ENCODE results near the gene MBIP. TPM values are rescaled to one million over a fixed set of nuclear protein-coding genes. Genes with fewer than 3 reads are reported as not detected.

MBIP gene
- total and polyA plus RNA-seq, 5 donors: 11.3 to 14.0 (median 12.4) TPM

DNA sequence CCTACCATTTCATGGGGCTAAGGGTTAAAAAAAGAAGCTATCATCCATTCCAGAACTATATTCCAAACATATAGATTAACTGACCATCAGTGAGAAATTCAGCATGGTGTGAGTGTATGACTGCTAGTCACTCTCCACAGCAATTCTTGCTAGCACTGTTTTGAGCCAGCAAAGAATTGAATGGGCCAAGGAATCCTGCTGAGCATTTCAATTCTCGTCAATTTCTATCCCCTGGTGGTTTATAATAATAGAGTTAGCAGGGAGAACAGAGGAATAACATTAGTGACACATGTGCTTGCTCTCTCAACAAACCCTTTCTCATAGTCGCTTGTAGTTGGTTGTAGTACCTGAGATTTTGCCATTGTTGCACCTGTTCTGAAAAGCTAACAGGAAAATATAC is 7.2 kb downstream of the MBIP start:
- H3K27me3 ChIP-seq (ENCODE audit: control insufficient read depth, insufficient read depth): no peaks in the 10 kb centered on the region
- WGBS: 76% methylated on average over 2 of the region's 2 CpGs
- intact Hi-C loops (cut with DNase I): no loop called here
- no peaks in the 10 kb centered on the region for H3K9me3 ChIP-seq (ENCODE audit: control insufficient read depth, low read length)
- ATAC-seq: no peak
- H3K27ac ChIP-seq (ENCODE audit: low read length): no peak overlapping the region
- DNase-seq: no peak
- peaks cover 1% of the 10 kb centered on the region for H3K4me1 ChIP-seq (ENCODE audit: control insufficient read depth, insufficient read depth, low read length)
- H3K4me3 ChIP-seq (ENCODE audit: low read length): no peak overlapping the region

DNA sequence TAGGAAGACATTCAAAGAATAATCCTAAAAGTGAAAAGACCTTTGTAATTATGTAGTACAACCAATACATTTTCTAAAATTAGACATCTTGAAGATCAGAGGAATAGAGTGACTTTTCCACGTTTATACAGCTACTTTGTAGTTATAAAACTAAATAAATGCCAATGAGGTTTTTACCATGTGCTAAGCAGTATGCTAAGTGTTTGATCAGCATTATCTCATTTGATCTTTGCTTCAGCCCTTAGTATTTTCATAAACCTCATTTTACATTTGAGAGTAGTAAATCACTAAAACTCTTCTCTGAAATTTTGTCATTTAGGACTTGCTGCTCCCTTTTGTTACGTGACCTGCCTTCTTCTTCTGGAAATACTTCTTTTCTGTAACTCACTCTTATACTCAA is 13.6 kb downstream of the MBIP start:
- no peak overlapping the region for H3K4me3 ChIP-seq (ENCODE audit: low read length)
- intact Hi-C loops (cut with DNase I): no loop called here
- DNase-seq: no peak
- H3K27ac ChIP-seq (ENCODE audit: low read length): no peak overlapping the region
- 95% methylated on average over 2 of the region's 2 CpGs for WGBS
- no peaks in the 10 kb centered on the region for H3K9me3 ChIP-seq (ENCODE audit: control insufficient read depth, low read length)
- no peaks in the 10 kb centered on the region for H3K4me1 ChIP-seq (ENCODE audit: control insufficient read depth, insufficient read depth, low read length)
- no peak for ATAC-seq
- H3K27me3 ChIP-seq (ENCODE audit: control insufficient read depth, insufficient read depth): no peaks in the 10 kb centered on the region

DNA sequence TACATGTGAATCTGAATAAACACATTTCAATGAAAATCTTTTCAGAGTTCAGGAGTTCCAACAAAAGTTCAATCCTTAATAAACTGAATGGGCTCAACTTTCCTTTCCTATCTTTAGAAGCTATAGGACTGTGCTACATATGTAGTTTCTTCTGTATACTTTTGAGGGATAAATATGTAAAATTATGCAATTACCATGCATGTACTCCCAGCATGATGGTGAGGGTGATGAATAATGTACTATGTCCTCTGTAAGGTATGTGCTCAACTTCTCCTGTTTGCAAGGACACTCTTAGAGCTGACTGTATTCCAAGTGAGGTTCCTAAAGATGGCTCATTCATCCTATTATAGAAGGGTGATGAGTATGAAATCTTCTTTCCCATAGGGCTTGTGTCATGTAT is 15.5 kb downstream of the MBIP start:
- no peak for DNase-seq
- Histone ChIP-seq H3K27ac (ENCODE audit: low read length) (no peak overlapping the region), H3K4me1 (ENCODE audit: control insufficient read depth, insufficient read depth, low read length) (no peaks in the 10 kb centered on the region), H3K27me3 (ENCODE audit: control insufficient read depth, insufficient read depth) (no peaks in the 10 kb centered on the region), H3K9me3 (ENCODE audit: control insufficient read depth, low read length) (no peaks in the 10 kb centered on the region), H3K4me3 (ENCODE audit: low read length) (no peak overlapping the region)
- no peak for ATAC-seq
- intact Hi-C loops (cut with DNase I): no loop called here

DNA sequence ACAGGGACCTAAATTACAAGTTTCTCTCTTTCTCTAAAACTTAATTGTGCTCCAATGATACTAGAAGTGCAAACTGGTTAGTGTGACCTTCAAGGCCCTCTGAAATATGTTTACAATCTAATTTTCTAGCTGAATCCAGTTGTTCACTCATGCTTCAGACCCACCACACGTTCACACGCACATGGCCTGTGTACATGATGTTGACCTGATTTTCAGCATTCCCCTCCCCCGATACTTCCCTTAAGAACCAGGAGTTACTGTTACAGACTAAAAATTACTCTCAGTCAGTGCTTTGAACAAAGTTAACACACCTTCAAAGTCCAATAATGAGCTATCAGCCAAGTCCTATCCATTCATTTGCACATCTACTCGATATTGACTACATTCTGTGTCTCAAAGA is 16.5 kb downstream of the MBIP start:
- Histone ChIP-seq H3K27me3 (ENCODE audit: control insufficient read depth, insufficient read depth) (no peaks in the 10 kb centered on the region), H3K27ac (ENCODE audit: low read length) (no peak overlapping the region), H3K9me3 (ENCODE audit: control insufficient read depth, low read length) (no peaks in the 10 kb centered on the region), H3K4me1 (ENCODE audit: control insufficient read depth, insufficient read depth, low read length) (no peaks in the 10 kb centered on the region), H3K4me3 (ENCODE audit: low read length) (no peak overlapping the region)
- WGBS: 71% methylated on average over 4 of the region's 4 CpGs
- DNase-seq: no peak
- ATAC-seq: no peak
- intact Hi-C loops (cut with DNase I): no loop called here

DNA sequence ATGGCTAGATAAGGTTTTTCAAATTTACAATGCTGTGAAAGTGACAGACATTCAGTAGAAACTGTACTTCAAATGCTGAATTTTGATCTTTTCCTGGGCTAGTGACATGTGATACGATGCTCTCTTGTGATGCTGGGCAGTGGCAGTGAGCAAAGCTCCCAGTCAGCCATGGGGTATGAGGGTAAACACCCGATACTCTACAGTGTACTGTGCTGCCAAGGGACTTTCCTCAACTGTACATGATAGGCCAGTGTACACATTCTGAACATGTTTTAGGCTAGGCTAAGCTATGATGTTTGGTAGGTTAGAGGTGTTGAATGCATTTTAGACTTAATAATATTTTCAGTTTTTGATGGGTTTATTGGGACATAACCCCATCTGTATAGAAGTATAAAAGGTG is 17.6 kb downstream of the MBIP start:
- H3K4me3 ChIP-seq (ENCODE audit: low read length): no peak overlapping the region
- 94% methylated on average over 2 of the region's 2 CpGs for WGBS
- intact Hi-C loops (cut with DNase I): no loop called here
- H3K27ac ChIP-seq (ENCODE audit: low read length): no peak overlapping the region
- DNase-seq (no peak), ATAC-seq (no peak)
- no peaks in the 10 kb centered on the region for H3K9me3 ChIP-seq (ENCODE audit: control insufficient read depth, low read length)
- H3K27me3 ChIP-seq (ENCODE audit: control insufficient read depth, insufficient read depth): no peaks in the 10 kb centered on the region
- H3K4me1 ChIP-seq (ENCODE audit: control insufficient read depth, insufficient read depth, low read length): no peaks in the 10 kb centered on the region

DNA sequence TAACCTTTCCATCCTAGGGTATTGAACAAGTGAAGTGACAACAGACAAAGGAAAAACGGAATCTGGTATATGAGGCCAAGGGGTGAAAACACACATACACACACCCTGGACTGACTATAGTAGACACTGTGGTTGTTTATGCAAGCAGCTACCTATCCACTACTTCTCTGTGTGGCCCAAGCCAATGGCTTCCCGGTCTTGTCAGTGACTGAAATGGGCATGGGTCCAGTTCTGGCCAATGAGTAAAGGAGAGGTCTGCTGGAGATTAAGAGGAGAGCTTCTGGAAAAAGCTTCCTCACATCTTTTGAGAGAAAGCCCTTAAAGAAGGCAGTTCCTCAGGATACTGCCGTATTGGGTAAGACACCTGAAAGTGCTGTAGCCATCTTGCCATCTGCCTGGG is 19.3 kb downstream of the MBIP start:
- no peaks in the 10 kb centered on the region for H3K27me3 ChIP-seq (ENCODE audit: control insufficient read depth, insufficient read depth)
- no peak overlapping the region for H3K27ac ChIP-seq (ENCODE audit: low read length)
- no peak for ATAC-seq
- intact Hi-C loops (cut with DNase I): no loop called here
- 94% methylated on average over 3 of the region's 3 CpGs for WGBS
- no peak overlapping the region for H3K4me3 ChIP-seq (ENCODE audit: low read length)
- H3K4me1 ChIP-seq (ENCODE audit: control insufficient read depth, insufficient read depth, low read length): no peaks in the 10 kb centered on the region
- DNase-seq: no peak
- no peaks in the 10 kb centered on the region for H3K9me3 ChIP-seq (ENCODE audit: control insufficient read depth, low read length)

DNA sequence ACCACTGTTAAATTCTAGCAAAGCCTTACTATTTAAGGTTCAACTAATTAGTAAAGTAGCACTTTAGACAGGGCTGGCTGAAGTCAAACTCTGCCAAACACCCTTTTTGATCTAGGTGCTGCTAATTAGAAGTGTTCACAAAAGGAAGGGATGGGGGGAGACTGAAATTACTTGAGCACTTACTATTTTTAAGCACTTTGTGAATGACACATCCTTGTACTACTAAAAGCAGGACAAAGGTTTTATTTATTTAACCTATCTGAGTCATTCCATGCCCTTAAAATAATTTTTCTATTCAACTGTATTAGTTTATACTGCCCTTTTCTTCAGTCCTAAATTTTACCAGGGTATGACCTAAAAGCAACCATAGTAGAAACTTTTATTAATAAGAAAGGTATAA is 20.1 kb downstream of the MBIP start:
- intact Hi-C loops (cut with DNase I): no loop called here
- no peaks in the 10 kb centered on the region for H3K4me1 ChIP-seq (ENCODE audit: control insufficient read depth, insufficient read depth, low read length)
- H3K27me3 ChIP-seq (ENCODE audit: control insufficient read depth, insufficient read depth): no peaks in the 10 kb centered on the region
- H3K4me3 ChIP-seq (ENCODE audit: low read length): no peak overlapping the region
- no peak overlapping the region for H3K27ac ChIP-seq (ENCODE audit: low read length)
- ATAC-seq (no peak), DNase-seq (no peak)
- no peaks in the 10 kb centered on the region for H3K9me3 ChIP-seq (ENCODE audit: control insufficient read depth, low read length)

DNA sequence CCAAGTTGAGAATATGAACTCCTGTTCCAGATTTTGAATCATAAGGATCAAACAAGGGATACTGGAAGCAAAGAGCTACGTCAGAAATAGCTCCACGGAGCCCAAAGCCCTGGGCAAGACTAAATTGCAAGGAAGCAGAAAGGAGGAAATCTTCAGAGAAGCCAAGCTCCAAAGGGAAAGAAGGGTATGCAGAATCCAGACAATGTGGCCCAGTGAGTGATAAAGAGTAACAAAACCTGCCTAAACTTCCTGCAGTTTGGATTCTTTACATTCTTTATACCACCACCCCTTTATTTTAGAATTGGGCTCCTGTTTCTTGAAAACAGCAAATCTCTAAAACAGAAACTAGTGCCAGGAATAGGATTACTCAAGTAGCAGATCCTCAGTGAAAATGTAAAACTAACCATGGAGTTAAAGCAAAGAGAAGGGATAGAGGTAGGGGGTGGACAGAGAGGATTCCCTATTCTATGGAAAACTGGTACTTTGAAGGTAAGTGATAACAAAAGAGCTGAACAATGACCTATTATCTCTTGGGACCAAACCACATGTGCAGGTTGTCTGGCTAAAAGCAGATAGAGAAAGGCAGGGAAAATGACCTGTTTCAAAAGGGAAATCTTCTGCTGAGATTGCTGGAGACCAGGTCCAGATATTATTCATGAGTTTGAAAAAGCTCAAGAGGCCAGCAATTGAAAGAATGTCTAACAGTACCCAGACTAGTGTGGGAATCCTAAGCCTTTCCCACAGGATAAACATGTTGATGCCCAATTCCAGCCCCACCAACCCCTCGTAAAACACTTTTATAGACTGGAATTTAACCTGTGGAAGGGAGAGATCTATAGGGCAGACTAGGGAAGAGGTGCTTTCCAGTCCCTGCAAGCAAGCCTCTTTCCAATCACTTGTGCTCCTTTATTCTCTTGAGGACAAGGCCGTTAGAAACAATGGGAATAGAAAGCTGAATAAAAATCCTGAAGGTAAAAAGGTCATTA is 24.5 kb downstream of the MBIP start:
- Histone ChIP-seq H3K9me3 (ENCODE audit: control insufficient read depth, low read length) (no peaks in the 10 kb centered on the region), H3K27ac (ENCODE audit: low read length) (no peak overlapping the region), H3K4me3 (ENCODE audit: low read length) (no peak overlapping the region), H3K27me3 (ENCODE audit: control insufficient read depth, insufficient read depth) (no peaks in the 10 kb centered on the region), H3K4me1 (ENCODE audit: control insufficient read depth, insufficient read depth, low read length) (no peaks in the 10 kb centered on the region)
- 58% methylated on average over 4 of the region's 4 CpGs for WGBS
- intact Hi-C loops (cut with DNase I): no loop called here
- DNase-seq (no peak), ATAC-seq (no peak)

DNA sequence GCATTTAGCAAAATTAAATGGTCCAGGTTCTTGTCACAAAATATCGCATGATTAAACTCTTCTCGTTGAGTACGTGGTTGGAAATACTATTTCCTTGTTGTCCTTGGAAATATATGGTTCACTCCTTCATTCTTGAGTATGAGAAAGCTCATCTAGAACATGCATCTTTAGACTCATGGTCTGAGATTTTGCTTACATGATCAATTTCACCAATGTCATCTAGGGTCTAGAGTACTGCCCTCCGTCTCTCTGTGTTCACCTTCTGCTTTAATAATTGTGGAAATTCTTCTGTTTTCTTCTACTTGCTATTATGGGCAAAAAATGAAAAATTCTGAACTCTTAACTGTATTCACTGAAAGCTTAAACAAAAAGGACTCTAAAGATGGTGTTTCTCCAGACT is 25.9 kb downstream of the MBIP start:
- Histone ChIP-seq H3K27ac (ENCODE audit: low read length) (no peak overlapping the region), H3K4me1 (ENCODE audit: control insufficient read depth, insufficient read depth, low read length) (no peaks in the 10 kb centered on the region), H3K27me3 (ENCODE audit: control insufficient read depth, insufficient read depth) (no peaks in the 10 kb centered on the region), H3K9me3 (ENCODE audit: control insufficient read depth, low read length) (no peaks in the 10 kb centered on the region), H3K4me3 (ENCODE audit: low read length) (no peak overlapping the region)
- no peak for DNase-seq
- intact Hi-C loops (cut with DNase I): no loop called here
- 95% methylated on average over 4 of the region's 4 CpGs for WGBS
- ATAC-seq: no peak

DNA sequence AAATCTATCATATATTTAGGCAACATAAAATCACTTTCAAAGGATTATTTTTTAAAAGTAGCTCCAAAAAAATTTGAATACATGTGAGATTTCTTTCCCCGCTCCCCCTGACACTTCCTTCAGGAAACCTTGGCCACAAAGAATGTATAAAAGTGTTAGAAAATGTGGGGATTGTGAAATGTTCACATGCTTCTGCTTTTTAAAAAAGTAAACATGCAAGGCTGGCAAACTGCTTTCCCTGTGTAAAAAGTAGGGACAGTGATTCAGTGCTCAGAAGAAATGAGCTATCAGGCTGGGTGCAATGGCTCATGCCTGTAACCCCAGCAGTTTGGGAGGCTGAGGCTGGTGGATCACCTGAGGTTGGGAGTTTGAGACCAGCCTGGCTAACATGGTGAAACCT is 26.6 kb downstream of the MBIP start:
- DNase-seq (no peak), ATAC-seq (no peak)
- no peaks in the 10 kb centered on the region for H3K4me1 ChIP-seq (ENCODE audit: control insufficient read depth, insufficient read depth, low read length)
- intact Hi-C loops (cut with DNase I): no loop called here
- H3K4me3 ChIP-seq (ENCODE audit: low read length): no peak overlapping the region
- H3K27me3 ChIP-seq (ENCODE audit: control insufficient read depth, insufficient read depth): no peaks in the 10 kb centered on the region
- 0% methylated on average over 1 of the region's 1 CpG for WGBS
- no peak overlapping the region for H3K27ac ChIP-seq (ENCODE audit: low read length)
- H3K9me3 ChIP-seq (ENCODE audit: control insufficient read depth, low read length): no peaks in the 10 kb centered on the region

DNA sequence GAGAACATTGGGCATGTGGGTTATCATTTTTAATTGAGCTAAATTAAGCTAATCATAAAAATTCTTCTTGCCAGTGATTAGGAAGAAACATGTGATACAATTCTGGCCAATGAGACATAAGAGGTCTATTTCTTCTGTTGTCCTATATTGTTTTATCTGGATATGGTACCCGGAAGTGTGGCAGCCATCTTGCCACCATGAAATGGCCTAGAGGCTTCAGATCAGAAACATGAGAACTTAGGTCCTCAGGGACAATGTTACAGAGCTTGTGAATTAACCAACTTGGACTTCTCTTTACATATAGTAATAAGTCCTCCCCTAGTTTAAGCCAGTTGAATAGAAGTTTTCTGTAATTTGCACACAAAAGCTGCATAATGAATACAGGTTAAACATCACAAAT is 30.5 kb downstream of the MBIP start:
- no peaks in the 10 kb centered on the region for H3K9me3 ChIP-seq (ENCODE audit: control insufficient read depth, low read length)
- intact Hi-C loops (cut with DNase I): no loop called here
- H3K27me3 ChIP-seq (ENCODE audit: control insufficient read depth, insufficient read depth): no peaks in the 10 kb centered on the region
- H3K4me1 ChIP-seq (ENCODE audit: control insufficient read depth, insufficient read depth, low read length): no peaks in the 10 kb centered on the region
- no peak for ATAC-seq
- H3K4me3 ChIP-seq (ENCODE audit: low read length): no peak overlapping the region
- no peak for DNase-seq
- 89% methylated on average over 1 of the region's 1 CpG for WGBS
- no peak overlapping the region for H3K27ac ChIP-seq (ENCODE audit: low read length)

DNA sequence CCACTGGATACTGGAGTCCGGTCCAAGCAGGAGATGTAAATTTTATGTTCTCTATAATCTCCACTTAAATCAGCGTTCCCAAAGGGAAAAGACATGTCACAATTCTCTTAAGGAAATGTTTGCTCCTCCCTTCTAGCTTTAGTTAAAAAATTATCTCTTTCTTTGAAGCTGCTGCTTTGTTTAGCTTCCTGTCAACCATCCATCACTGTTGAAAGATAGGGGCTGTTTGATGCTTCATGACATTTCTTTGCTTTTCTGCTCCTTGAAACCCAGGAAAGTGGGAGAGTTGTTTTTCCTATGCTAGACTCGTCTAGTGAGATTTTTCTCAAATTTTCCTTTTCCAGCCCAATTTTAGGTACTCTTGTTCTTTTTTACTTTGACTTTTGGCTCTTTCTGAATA is 31.9 kb downstream of the MBIP start:
- intact Hi-C loops (cut with DNase I): no loop called here
- Histone ChIP-seq H3K4me3 (ENCODE audit: low read length) (no peak overlapping the region), H3K4me1 (ENCODE audit: control insufficient read depth, insufficient read depth, low read length) (no peaks in the 10 kb centered on the region), H3K27ac (ENCODE audit: low read length) (no peak overlapping the region), H3K9me3 (ENCODE audit: control insufficient read depth, low read length) (no peaks in the 10 kb centered on the region), H3K27me3 (ENCODE audit: control insufficient read depth, insufficient read depth) (no peaks in the 10 kb centered on the region)
- WGBS: 25% methylated on average over 3 of the region's 3 CpGs
- DNase-seq (no peak), ATAC-seq (no peak)

Data from right cardiac atrium (tissue), 5 donors.